Thyroid gland (tissue), 4 donors: ENCODE results near the gene PRAME. TPM values are rescaled to one million over a fixed set of nuclear protein-coding genes. Genes with fewer than 3 reads are reported as not detected.

ENCODE experiments used
- DNase-seq, 2 donors: peaks; one replicate each; pipeline ENCODE4 v3.0.0-alpha.2; 2019
- H3K27ac ChIP-seq, 3 donors: fragments of 200-600 bp; sonication (generic); 1 replicate in 2 of 3; 2 replicates in 1 of 3; pipeline ENCODE4 v1.5.1; 2016 to 2019; ENCODE audit warnings: mild to moderate bottlenecking in 1 of 3, moderate library complexity in 1 of 3
- H3K27me3 ChIP-seq: fragments of 200-600 bp; sonication (generic); one replicate; pipeline ENCODE4 v1.5.1; 2019
- H3K36me3 ChIP-seq, 2 donors: fragments of 200-600 bp; sonication (generic); one replicate each; pipeline ENCODE4 v1.5.1; 2016 to 2019
- H3K4me1 ChIP-seq, 2 donors: fragments of 200-600 bp; sonication (generic); one replicate each; pipeline ENCODE4 v1.5.1; 2017 to 2019
- H3K4me3 ChIP-seq, 3 donors: fragments of 200-600 bp; sonication (generic); replicated peaks in 1 of 3; 1 replicate in 2 of 3; 2 replicates in 1 of 3; pipeline ENCODE4 v1.5.1; 2016; ENCODE audit warnings: mild to moderate bottlenecking in 1 of 3
- H3K9me3 ChIP-seq: fragments of 200-600 bp; sonication (generic); one replicate; pipeline ENCODE4 v1.5.1; 2017
- CTCF ChIP-seq, 6 experiments: fragments of 200-600 bp in 3 of 6; fragments of 450-650 bp in 3 of 6; sonication (generic) in 3 of 6; IDR thresholded peaks; one replicate each; pipeline ENCODE4 v1.5.1; 2016 to 2019; ENCODE audit warnings: antibody characterized with exemption in 6 of 6, mild to moderate bottlenecking in 2 of 6, inconsistent platforms in 1 of 6, moderate library complexity in 1 of 6
- POLR2A ChIP-seq, 2 donors: fragments of 450-650 bp; IDR thresholded peaks; one replicate each; pipeline ENCODE4 v1.6.1; 2017; ENCODE audit warnings: antibody characterized with exemption in 2 of 2, mild to moderate bottlenecking in 2 of 2, moderate library complexity in 1 of 2
- WGBS, 2 donors: methylation state at CpG; one replicate each; pipeline ENCODE4 v1.1.5; 2017; 5-methylcytosine and 5-hydroxymethylcytosine counted together
- intact Hi-C: fragments of 100-400 bp; cut with DNase I; formaldehyde crosslinking; loops from one replicate; pipeline ENCODE4 v1.15.1; 2023
- total RNA-seq, 4 donors: library from RNA; depleted of rRNA; stranded (reverse); fragments of >200 nt; gene quantifications; one replicate each; pipeline ENCODE4 v1.2.3, GENCODE V29; 2016

The PRAME gene
- total RNA-seq, 4 donors from 2014 or later = 0.45 to 0.67 TPM; not detected in 2

DNA sequence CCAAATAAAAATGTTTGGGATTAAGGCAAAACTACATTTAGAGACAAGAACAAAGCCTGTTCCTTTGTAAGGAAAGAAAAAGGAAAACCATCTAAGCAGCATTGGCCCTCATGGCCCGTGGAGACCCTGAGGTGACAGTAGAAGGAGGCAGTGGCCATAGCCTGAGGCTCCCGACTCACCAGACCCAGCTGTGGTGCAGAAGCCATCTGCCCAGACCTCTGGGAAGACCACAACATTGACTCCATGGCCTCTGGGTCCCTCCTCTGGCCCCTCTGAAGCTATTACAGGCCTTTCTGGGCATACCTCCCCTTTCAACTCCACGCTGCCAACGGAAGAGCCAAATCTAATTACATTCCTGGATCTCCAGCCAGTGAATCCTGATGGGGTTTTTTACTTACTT is 6.4 kb downstream of the PRAME start:
- WGBS, 2 donors = 75 to 77% methylated on average over 4 of the region's 4 CpGs
- intact Hi-C loops = no loop called here

GRCh38 chr22:22550789-22551434 is 8.2 kb downstream of the PRAME start:
- WGBS, 2 donors = 89 to 91% methylated on average over 6 to 7 of the region's 8 CpGs

More for the DNA sequence above, 6.4 kb downstream of the PRAME start:
- TF ChIP-seq CTCF (IDR thresholded peaks at IDR 0.05) (no peak), POLR2A (IDR thresholded peaks at IDR 0.05) (no peak)
- DNase-seq = no peak
- no peaks in the 10 kb centered on the region for H3K27me3 ChIP-seq
- H3K4me1 ChIP-seq = no peaks in the 10 kb centered on the region
- H3K36me3 ChIP-seq = no peaks in the 10 kb centered on the region
- H3K27ac ChIP-seq = no peak overlapping the region
- no peak overlapping the region for H3K4me3 ChIP-seq
- H3K9me3 ChIP-seq = no peaks in the 10 kb centered on the region

GRCh38 chr22:22548910-22549309 is 10.2 kb downstream of the PRAME start:
- H3K27me3 ChIP-seq = no peaks in the 10 kb centered on the region
- no peaks in the 10 kb centered on the region for H3K4me1 ChIP-seq
- no peak overlapping the region for H3K4me3 ChIP-seq
- TF ChIP-seq POLR2A (IDR thresholded peaks at IDR 0.05) (no peak), CTCF (IDR thresholded peaks at IDR 0.05) (no peak)
- no peaks in the 10 kb centered on the region for H3K9me3 ChIP-seq
- intact Hi-C loops = no loop called here
- DNase-seq = no peak
- no peaks in the 10 kb centered on the region for H3K36me3 ChIP-seq
- H3K27ac ChIP-seq = no peak overlapping the region
- 63 to 73% methylated on average over 1 of the region's 1 CpG for WGBS, 2 donors

More at GRCh38 chr22:22550789-22551434, 8.2 kb downstream of the PRAME start:
- Histone ChIP-seq H3K27ac (no peak overlapping the region), H3K9me3 (no peaks in the 10 kb centered on the region), H3K27me3 (no peaks in the 10 kb centered on the region), H3K4me1 (no peaks in the 10 kb centered on the region), H3K4me3 (no peak overlapping the region), H3K36me3 (no peaks in the 10 kb centered on the region)
- no peak for DNase-seq
- TF ChIP-seq POLR2A (IDR thresholded peaks at IDR 0.05) (no peak), CTCF (IDR thresholded peaks at IDR 0.05) (no peak)
- intact Hi-C loops = no loop called here

DNA sequence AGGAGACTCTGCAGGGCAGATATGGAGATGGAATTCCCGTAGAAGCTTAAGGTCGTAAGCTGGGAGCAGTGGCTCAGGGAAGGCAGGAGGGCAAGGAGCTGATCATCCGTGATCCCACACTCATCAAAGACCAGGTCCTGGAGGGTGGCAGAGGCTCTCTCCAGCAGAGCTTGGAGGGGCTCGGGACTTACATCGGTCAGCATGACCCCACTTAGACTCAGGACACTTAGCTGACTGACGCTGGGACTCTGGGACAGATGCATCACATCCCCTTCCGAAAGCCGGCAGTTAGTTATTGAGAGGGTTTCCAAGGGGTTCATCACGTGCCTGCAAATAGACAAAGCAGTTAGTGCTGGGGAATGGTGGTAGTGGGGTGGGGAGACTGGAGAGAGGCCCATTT is 10.7 kb downstream of the PRAME start:
- intact Hi-C loops = no loop called here
- H3K9me3 ChIP-seq = no peaks in the 10 kb centered on the region
- no peak for DNase-seq
- no peak overlapping the region for H3K27ac ChIP-seq
- no peaks in the 10 kb centered on the region for H3K36me3 ChIP-seq
- H3K4me1 ChIP-seq = no peaks in the 10 kb centered on the region
- no peaks in the 10 kb centered on the region for H3K27me3 ChIP-seq
- TF ChIP-seq CTCF (IDR thresholded peaks at IDR 0.05) = no peak
- no peak for TF ChIP-seq POLR2A (IDR thresholded peaks at IDR 0.05)
- no peak overlapping the region for H3K4me3 ChIP-seq
- WGBS, 2 donors = 69% methylated on average over 9 of the region's 9 CpGs

DNA sequence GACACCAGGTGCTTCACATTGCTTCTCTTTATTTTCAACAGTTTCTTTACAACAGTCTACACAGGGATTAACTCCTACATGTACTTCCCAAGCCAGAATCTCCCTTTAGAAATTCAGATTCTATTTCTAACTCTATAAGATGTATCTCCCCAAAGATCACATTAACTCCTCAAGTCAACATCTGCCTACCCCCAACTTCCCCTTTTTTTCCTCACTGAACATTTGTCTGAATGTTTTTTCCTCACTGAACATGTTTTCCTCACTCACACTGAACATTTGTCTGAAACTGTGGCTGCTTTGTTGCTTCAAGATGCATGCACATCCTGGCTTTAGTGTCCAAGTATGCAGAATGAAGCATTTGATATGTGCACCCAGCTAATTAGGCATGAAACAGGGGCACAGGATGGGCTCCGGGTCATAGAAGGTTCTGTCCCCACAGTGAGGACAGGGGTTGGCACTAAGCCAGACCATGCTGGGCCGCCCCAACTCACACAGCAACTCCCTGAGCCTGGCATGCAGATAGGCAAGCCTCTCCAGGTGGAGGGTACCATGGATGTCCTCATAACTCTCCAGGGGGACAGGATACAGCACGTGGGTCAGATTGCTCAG is 11.3 kb downstream of the PRAME start:
- TF ChIP-seq CTCF (IDR thresholded peaks at IDR 0.05) (no peak), POLR2A (IDR thresholded peaks at IDR 0.05) (no peak)
- no peaks in the 10 kb centered on the region for H3K4me1 ChIP-seq
- WGBS, 2 donors = 53 to 54% methylated on average over 3 of the region's 3 CpGs
- no peak overlapping the region for H3K27ac ChIP-seq
- no peaks in the 10 kb centered on the region for H3K27me3 ChIP-seq
- H3K4me3 ChIP-seq = no peak overlapping the region
- no peaks in the 10 kb centered on the region for H3K9me3 ChIP-seq
- DNase-seq = no peak
- H3K36me3 ChIP-seq = no peaks in the 10 kb centered on the region
- intact Hi-C loops = no loop called here
